HL-60 (cell line): Measurements from ENCODE around the gene NEK2.

Experiments
- CTCF ChIP-seq: IDR thresholded peaks from one replicate; pipeline ENCODE4 v1.5.1; 2011; ENCODE audit warnings: low read length, control low read depth, inconsistent platforms; ENCODE audit not compliant: insufficient read depth
- POLR2AphosphoS5 ChIP-seq: IDR thresholded peaks from 2 replicates; pipeline ENCODE4 v1.6.1; 2012; ENCODE audit warnings: low read depth
- REST ChIP-seq: IDR thresholded peaks from 2 replicates; pipeline ENCODE4 v1.6.1; 2012; ENCODE audit warnings: low read depth; ENCODE audit not compliant: insufficient replicate concordance

GRCh38 chr1:211680752-211681327 is 5.4 kb upstream of the NEK2 start:
- TF ChIP-seq REST (no peak), CTCF (peak; percentile 44), POLR2AphosphoS5 (no peak)
